ENCODE data around the gene C1S. TPM values are rescaled to one million over a fixed set of nuclear protein-coding genes. Genes with fewer than 3 reads are reported as not detected.
"Not testable (repeated sequence)": the region's sequence is repeated elsewhere in the genome, so short reads cannot be mapped to it uniquely, and the experiment has no call there.

The C1S gene
- total RNA-seq, 1 donor from 2014 or later = 541 TPM

GRCh38 chr12:7045913-7046312, 14.6 kb upstream of the C1S start:
- no peaks in the 10 kb centered on the region for H3K36me3 ChIP-seq
- H3K4me3 ChIP-seq = no peak overlapping the region
- no peak for DNase-seq (ENCODE audit: extremely low spot score in 2 of 2)
- TF ChIP-seq POLR2A (IDR thresholded peaks at IDR 0.05) (no peak), CTCF (IDR thresholded peaks at IDR 0.05) (no peak), POLR2AphosphoS5 (IDR thresholded peaks at IDR 0.05; ENCODE audit: insufficient read depth in 1 of 2, low read depth in 1 of 2) (no peak)
- H3K4me1 ChIP-seq = no peaks in the 10 kb centered on the region
- no peaks in the 10 kb centered on the region for H3K27me3 ChIP-seq
- no peaks in the 10 kb centered on the region for H3K9me3 ChIP-seq
- intact Hi-C loops (cut with DNase I) = no loop called here
- H3K27ac ChIP-seq = no peak overlapping the region

DNA sequence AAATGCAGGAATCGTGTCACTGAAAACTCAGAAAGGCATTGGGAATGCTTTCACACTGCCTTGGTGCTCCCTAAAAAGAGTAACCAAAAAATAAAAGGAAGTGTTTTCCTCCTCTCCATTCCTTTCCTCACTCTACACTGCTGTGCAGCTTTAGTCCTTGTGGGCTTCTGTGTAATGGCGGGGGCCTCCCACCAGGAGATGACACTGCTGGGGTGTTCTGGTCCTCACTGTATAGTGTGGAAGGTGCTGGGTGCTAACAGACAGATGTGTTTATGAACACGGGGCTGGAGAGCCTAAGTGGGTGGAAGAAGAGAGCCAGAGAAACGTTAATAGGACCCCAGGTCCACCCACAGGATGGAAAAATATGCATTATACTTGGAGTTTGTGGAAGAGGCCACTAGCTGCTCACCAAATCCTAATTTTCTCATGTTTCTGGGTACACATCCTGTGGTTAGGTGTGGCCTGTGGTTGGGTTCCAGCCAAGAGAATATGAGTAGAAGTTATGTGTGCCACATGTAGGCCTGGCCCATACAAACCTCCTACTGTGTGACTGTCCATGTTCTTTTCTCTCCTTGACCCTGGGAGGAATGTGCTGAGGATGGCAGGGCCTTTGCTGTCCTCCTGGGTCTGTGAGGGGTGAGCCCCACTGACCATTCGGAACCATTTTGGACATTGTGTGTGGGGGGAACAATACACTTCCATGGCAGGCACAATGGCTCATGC, 14.0 kb upstream of the C1S start:
- no peak overlapping the region for H3K27ac ChIP-seq
- intact Hi-C loops (cut with DNase I) = no loop called here
- no peaks in the 10 kb centered on the region for H3K36me3 ChIP-seq
- TF ChIP-seq POLR2A (IDR thresholded peaks at IDR 0.05) = no peak
- no peak for TF ChIP-seq CTCF (IDR thresholded peaks at IDR 0.05)
- no peak for TF ChIP-seq POLR2AphosphoS5 (IDR thresholded peaks at IDR 0.05; ENCODE audit: insufficient read depth in 1 of 2, low read depth in 1 of 2)
- no peak for DNase-seq (ENCODE audit: extremely low spot score in 2 of 2)
- no peaks in the 10 kb centered on the region for H3K27me3 ChIP-seq
- H3K4me3 ChIP-seq = no peak overlapping the region
- H3K4me1 ChIP-seq = no peaks in the 10 kb centered on the region
- no peaks in the 10 kb centered on the region for H3K9me3 ChIP-seq

DNA sequence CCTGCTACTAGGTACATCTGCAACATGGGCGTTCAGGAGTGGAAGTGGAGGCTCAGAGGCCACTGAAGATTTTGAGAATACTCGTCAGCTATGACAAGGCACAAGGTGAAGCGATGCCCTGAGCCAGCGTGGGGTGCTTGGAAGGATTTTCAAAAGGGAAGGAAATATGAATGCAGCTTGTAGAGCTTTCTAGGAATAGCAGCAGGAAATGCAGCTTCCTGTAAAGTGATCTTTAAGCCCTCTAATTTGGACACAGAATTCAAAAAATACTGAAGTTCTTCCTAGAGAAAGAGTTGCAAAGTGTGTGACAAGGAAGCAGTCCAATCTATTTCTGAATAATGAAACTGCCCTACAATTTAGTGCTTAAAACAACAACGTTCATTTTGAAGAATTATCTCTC, 13.2 kb upstream of the C1S start:
- Histone ChIP-seq H3K4me1 (no peaks in the 10 kb centered on the region), H3K27me3 (no peaks in the 10 kb centered on the region), H3K27ac (no peak overlapping the region), H3K9me3 (no peaks in the 10 kb centered on the region), H3K4me3 (no peak overlapping the region), H3K36me3 (no peaks in the 10 kb centered on the region)
- no peak for DNase-seq (ENCODE audit: extremely low spot score in 2 of 2)
- TF ChIP-seq POLR2A (IDR thresholded peaks at IDR 0.05) = no peak
- no peak for TF ChIP-seq CTCF (IDR thresholded peaks at IDR 0.05)
- no peak for TF ChIP-seq POLR2AphosphoS5 (IDR thresholded peaks at IDR 0.05; ENCODE audit: insufficient read depth in 1 of 2, low read depth in 1 of 2)
- intact Hi-C loops (cut with DNase I) = no loop called here

DNA sequence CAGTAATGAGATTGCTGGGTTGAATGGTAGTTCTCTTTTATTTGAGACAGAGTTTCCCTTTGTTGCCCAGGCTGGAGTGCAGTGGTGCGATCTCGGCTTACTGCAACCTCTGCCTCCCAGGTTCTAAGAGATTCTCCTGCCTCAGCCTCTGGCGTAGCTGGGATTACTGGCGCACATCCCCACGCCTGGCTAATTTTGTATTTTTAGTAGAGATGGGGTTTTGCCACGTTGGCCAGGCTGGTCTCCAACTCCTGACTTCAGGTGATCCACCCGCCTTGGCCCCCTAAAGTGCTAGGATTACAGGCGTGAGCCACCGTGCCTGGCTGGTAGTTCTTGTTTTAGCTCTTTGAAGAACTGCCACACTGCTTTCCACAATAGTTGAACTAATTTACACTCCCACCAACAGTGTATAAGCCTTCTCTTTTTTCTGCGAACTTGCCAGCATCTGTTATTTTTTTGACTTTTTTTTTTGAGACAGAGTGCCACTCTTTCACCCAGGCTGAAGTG, 11.0 kb upstream of the C1S start:
- not testable (repeated sequence) for H3K4me1 ChIP-seq

DNA sequence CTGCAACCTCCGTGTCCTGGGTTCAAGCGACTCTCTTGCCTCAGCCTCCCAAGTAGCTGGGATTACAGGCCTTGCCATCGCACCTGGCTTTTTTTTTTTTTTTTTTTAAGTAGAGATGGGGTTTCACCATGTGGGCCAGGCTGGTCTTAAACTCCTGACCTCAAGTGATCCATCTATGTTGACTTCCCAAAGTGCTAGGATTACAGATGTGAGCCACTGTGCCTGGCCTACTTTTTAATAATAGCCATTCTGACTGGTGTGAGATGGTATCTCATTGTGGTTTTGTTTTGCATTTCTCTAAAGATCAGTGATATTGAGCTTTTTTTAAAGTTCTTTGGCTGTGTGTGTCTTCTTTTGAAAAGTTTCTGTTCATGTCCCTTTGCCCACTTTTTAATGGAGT, 10.5 kb upstream of the C1S start:
- H3K36me3 ChIP-seq; H3K27me3 ChIP-seq; H3K27ac ChIP-seq; H3K4me3 ChIP-seq; DNase-seq (ENCODE audit: extremely low spot score in 2 of 2); H3K9me3 ChIP-seq; H3K4me1 ChIP-seq; intact Hi-C loops (cut with DNase I): not testable (repeated sequence)

More for the DNA sequence above, 11.0 kb upstream of the C1S start:
- H3K27ac ChIP-seq; DNase-seq (ENCODE audit: extremely low spot score in 2 of 2); H3K4me3 ChIP-seq; H3K27me3 ChIP-seq; H3K36me3 ChIP-seq; intact Hi-C loops (cut with DNase I); H3K9me3 ChIP-seq: not testable (repeated sequence)

DNA sequence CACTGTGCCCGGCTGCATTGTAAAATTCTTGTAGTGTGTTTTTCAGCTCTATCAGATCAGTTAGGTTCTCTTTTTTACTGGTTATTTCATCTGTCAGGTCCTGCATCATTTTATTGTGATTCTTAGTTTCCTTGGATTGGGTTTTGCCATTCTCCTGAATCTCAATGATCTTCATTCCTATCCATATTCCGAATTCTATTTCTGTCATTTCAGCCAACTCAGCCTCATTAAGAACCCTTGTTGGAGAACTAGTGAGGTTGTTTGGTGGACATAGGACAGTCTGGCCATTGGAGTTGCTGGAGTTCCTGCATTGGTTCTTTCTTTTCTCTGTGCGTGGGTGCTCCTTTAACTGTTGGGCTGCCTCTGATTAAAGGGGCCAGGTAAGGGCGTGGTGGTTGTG, 5.6 kb upstream of the C1S start:
- H3K4me1 ChIP-seq = peaks cover 5% of the 10 kb centered on the region
- no peak for DNase-seq (ENCODE audit: extremely low spot score in 2 of 2)
- no peaks in the 10 kb centered on the region for H3K27me3 ChIP-seq
- H3K27ac ChIP-seq = no peak overlapping the region
- intact Hi-C loops (cut with DNase I) = no loop called here
- no peak for TF ChIP-seq POLR2AphosphoS5 (IDR thresholded peaks at IDR 0.05; ENCODE audit: insufficient read depth in 1 of 2, low read depth in 1 of 2)
- no peak for TF ChIP-seq POLR2A (IDR thresholded peaks at IDR 0.05)
- no peak for TF ChIP-seq CTCF (IDR thresholded peaks at IDR 0.05)
- no peaks in the 10 kb centered on the region for H3K9me3 ChIP-seq
- H3K36me3 ChIP-seq = no peaks in the 10 kb centered on the region
- H3K4me3 ChIP-seq = no peak overlapping the region

DNA sequence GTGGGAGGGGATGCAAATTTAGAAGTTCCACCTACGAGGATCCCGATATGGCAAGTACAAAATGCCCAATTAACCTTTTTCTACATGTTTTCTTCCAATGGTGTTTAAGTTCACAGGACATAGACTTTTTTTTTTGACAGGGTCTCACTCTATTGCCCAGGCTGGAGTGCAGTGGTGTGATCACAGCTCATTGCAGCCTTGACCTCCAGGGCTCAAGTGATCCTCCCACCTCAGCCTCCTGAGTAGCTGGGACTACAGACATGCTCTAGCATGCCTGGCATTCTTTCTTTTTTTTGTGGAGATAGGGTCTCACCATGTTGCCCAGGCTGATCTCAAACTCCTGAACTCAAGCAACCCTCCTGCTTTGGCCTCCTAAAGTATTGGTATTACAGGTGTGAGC, 4.8 kb upstream of the C1S start:
- H3K27me3 ChIP-seq; H3K4me3 ChIP-seq; intact Hi-C loops (cut with DNase I); H3K27ac ChIP-seq; H3K4me1 ChIP-seq; H3K36me3 ChIP-seq; H3K9me3 ChIP-seq; DNase-seq (ENCODE audit: extremely low spot score in 2 of 2): not testable (repeated sequence)

All from vagina (tissue), 2 donors.